IPS-18c (cell line): ENCODE measurements around the gene LRRK1.

Experiments
- H3K4me3 ChIP-seq: 2 replicates; pipeline ENCODE4 v1.7.0; 2013; ENCODE audit warnings: low read depth, mild to moderate bottlenecking, low read length, moderate library complexity; ENCODE audit not compliant: insufficient read depth
- H3K9me3 ChIP-seq: one replicate; pipeline ENCODE4 v1.6.1; 2013; ENCODE audit warnings: mild to moderate bottlenecking, low read length, moderate library complexity; ENCODE audit not compliant: control insufficient read depth, insufficient read depth

LRRK1 gene

GRCh38 chr15:100981086-100981485 is 61.9 kb downstream of the LRRK1 start:
- no peaks in the 10 kb centered on the region for H3K9me3 ChIP-seq
- no peak overlapping the region for H3K4me3 ChIP-seq

- H3K4me3 ChIP-seq, result no peak overlapping the region
- H3K9me3 ChIP-seq, result no peaks in the 10 kb centered on the region
Measured at GRCh38 chr15:100983221-100983620, 64.1 kb downstream of the LRRK1 start.

GRCh38 chr15:100985401-100985800 is 66.2 kb downstream of the LRRK1 start:
- Histone ChIP-seq H3K4me3 (no peak overlapping the region), H3K9me3 (no peaks in the 10 kb centered on the region)

GRCh38 chr15:100986158-100986896 is 67.2 kb downstream of the LRRK1 start:
- H3K4me3 ChIP-seq, result no peak overlapping the region
- no peaks in the 10 kb centered on the region for H3K9me3 ChIP-seq

GRCh38 chr15:100987143-100987542 is 68.0 kb downstream of the LRRK1 start:
- H3K9me3 ChIP-seq, result no peaks in the 10 kb centered on the region
- H3K4me3 ChIP-seq, result no peak overlapping the region

- H3K4me3 ChIP-seq, result no peak overlapping the region
- H3K9me3 ChIP-seq, result no peaks in the 10 kb centered on the region
Measured at GRCh38 chr15:100988297-100988696, 69.1 kb downstream of the LRRK1 start.

GRCh38 chr15:100988857-100989256 is 69.7 kb downstream of the LRRK1 start:
- no peaks in the 10 kb centered on the region for H3K9me3 ChIP-seq
- H3K4me3 ChIP-seq, result no peak overlapping the region

GRCh38 chr15:100994597-100995446 is 75.7 kb downstream of the LRRK1 start:
- H3K4me3 ChIP-seq, result no peak overlapping the region
- no peaks in the 10 kb centered on the region for H3K9me3 ChIP-seq

GRCh38 chr15:100995471-100996430 is 76.6 kb downstream of the LRRK1 start:
- no peak overlapping the region for H3K4me3 ChIP-seq
- H3K9me3 ChIP-seq, result no peaks in the 10 kb centered on the region

- Histone ChIP-seq H3K9me3 (no peaks in the 10 kb centered on the region), H3K4me3 (no peak overlapping the region)
Measured at GRCh38 chr15:100997442-100997841, 78.3 kb downstream of the LRRK1 start.

- Histone ChIP-seq H3K9me3 (no peaks in the 10 kb centered on the region), H3K4me3 (no peak overlapping the region)
Measured at GRCh38 chr15:100998630-100999029, 79.5 kb downstream of the LRRK1 start.

- H3K9me3 ChIP-seq, result no peaks in the 10 kb centered on the region
- no peak overlapping the region for H3K4me3 ChIP-seq
Measured at GRCh38 chr15:100999369-100999768, 80.2 kb downstream of the LRRK1 start.

GRCh38 chr15:101000271-101000681 is 81.1 kb downstream of the LRRK1 start:
- Histone ChIP-seq H3K4me3 (no peak overlapping the region), H3K9me3 (peaks cover under 1% of the 10 kb centered on the region)

GRCh38 chr15:101001056-101001455 is 81.9 kb downstream of the LRRK1 start:
- peaks cover 6% of the 10 kb centered on the region for H3K9me3 ChIP-seq
- H3K4me3 ChIP-seq, result no peak overlapping the region

- Histone ChIP-seq H3K9me3 (peaks cover 6% of the 10 kb centered on the region), H3K4me3 (no peak overlapping the region)
Measured at GRCh38 chr15:101001796-101002195, 82.6 kb downstream of the LRRK1 start.

GRCh38 chr15:101003081-101003480 is 83.9 kb downstream of the LRRK1 start:
- Histone ChIP-seq H3K9me3 (peaks cover 6% of the 10 kb centered on the region), H3K4me3 (no peak overlapping the region)

- peaks cover 6% of the 10 kb centered on the region for H3K9me3 ChIP-seq
- H3K4me3 ChIP-seq, result no peak overlapping the region
Measured at GRCh38 chr15:101003706-101004105, 84.5 kb downstream of the LRRK1 start.
